Large intestine (tissue), 3 donors: ENCODE results near the gene SF3A2. TPM values are rescaled to one million over a fixed set of nuclear protein-coding genes. Genes with fewer than 3 reads are reported as not detected.

ENCODE experiments used
- DNase-seq, 2 donors: peaks; one replicate each; pipeline versions ENCODE4 v3.0.0 to v3.0.0-alpha.2; 2013
- H3K27ac ChIP-seq: one replicate; pipeline ENCODE4 v1.5.1; 2013; ENCODE audit warnings: low read length
- H3K27me3 ChIP-seq: 2 replicates; pipeline ENCODE4 v1.6.1; 2013; ENCODE audit warnings: low read length; ENCODE audit not compliant: control insufficient read depth, insufficient read depth
- H3K36me3 ChIP-seq: 2 replicates; pipeline ENCODE4 v1.6.1; 2013; ENCODE audit warnings: low read length; ENCODE audit not compliant: control insufficient read depth, insufficient read depth
- H3K4me1 ChIP-seq: one replicate; pipeline ENCODE4 v1.6.1; 2013; ENCODE audit warnings: low read length; ENCODE audit not compliant: control insufficient read depth, insufficient read depth
- H3K4me3 ChIP-seq: one replicate; pipeline ENCODE4 v1.5.1; 2013; ENCODE audit warnings: low read length
- H3K9me3 ChIP-seq: one replicate; pipeline ENCODE4 v1.6.1; 2013; ENCODE audit warnings: mild to moderate bottlenecking, low read depth, low read length, moderate library complexity; ENCODE audit not compliant: control insufficient read depth
- WGBS: methylation state at CpG from one replicate; pipeline ENCODE4 v1.1.5; 2013; ENCODE audit warnings: low lambda C conversion rate; ENCODE audit not compliant: insufficient coverage; 5-methylcytosine and 5-hydroxymethylcytosine counted together
- polyA plus RNA-seq: library from polyadenylated mRNA; unstranded; fragments of 120-200 nt; gene quantifications from one replicate; pipeline ENCODE4 v1.2.1, GENCODE V29; 2013

The SF3A2 gene
- polyA plus RNA-seq, 1 donor, result 75.2 TPM

DNA sequence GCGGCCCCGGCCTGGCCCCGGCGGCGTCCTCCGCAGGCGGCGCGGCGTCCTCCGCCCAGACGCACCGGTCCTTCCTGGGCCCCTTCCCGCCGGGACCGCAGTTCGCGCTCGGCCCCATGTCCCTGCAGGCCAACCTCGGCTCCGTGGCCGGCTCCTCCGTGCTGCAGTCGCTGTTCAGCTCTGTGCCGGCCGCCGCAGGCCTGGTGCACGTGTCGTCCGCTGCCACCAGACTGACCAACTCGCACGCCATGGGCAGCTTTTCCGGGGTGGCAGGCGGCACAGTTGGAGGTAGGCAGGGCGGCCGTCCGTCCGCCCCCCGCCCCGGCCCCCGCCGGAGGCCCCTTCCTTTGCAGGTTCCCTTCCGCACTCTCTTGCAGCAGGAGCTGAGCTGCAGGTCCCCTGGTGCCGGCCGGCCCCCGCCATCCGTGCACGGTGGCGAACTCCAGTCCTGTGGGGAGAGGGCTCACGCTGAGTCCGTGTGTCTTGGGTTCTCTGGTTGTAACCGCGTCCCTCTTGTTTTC lies 9.7 kb upstream of the SF3A2 start:
- no CpG with 5 or more reads among the region's 53 CpGs for WGBS
- no peak for DNase-seq
- H3K9me3 ChIP-seq, result no peaks in the 10 kb centered on the region
- H3K4me1 ChIP-seq, result no peaks in the 10 kb centered on the region
- H3K27ac ChIP-seq, result no peak overlapping the region
- H3K27me3 ChIP-seq, result no peaks in the 10 kb centered on the region
- H3K4me3 ChIP-seq, result no peak overlapping the region
- H3K36me3 ChIP-seq, result peaks cover 80% of the 10 kb centered on the region

DNA sequence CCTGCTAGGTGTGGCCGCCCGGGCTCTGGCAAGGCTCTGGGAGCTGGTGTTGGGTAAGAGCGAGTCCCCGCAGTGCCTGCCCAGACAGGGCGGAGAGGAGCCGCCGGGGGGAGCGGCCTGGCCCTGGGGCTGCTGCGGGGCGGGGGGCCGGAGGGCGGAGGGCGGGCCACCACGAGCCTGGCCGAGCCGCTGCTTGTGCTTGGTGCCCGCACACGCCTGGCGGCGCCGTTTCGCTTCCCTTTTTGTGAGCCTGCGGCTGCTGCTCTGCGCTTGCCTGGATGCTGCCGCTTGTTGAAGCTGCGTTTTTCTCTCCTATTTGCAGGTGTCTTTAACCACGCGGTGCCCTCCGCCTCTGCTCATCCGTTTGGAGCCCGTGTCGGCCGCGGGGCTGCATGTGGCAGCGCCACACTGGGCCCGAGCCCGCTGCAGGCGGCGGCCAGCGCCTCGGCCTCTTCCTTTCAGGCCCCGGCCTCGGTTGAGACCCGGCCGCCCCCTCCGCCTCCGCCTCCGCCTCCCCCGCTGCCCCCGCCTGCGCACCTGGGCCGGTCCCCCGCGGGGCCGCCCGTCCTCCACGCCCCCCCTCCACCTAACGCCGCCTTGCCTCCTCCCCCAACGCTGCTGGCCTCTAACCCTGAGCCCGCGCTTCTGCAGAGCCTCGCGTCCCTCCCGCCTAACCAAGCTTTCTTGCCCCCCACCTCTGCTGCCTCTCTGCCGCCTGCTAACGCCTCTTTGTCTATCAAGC lies 9.0 kb upstream of the SF3A2 start:
- no peak overlapping the region for H3K27ac ChIP-seq
- no CpG with 5 or more reads among the region's 67 CpGs for WGBS
- no peak for DNase-seq
- no peaks in the 10 kb centered on the region for H3K27me3 ChIP-seq
- no peaks in the 10 kb centered on the region for H3K4me1 ChIP-seq
- no peak overlapping the region for H3K4me3 ChIP-seq
- peaks cover 80% of the 10 kb centered on the region for H3K36me3 ChIP-seq
- H3K9me3 ChIP-seq, result no peaks in the 10 kb centered on the region

DNA sequence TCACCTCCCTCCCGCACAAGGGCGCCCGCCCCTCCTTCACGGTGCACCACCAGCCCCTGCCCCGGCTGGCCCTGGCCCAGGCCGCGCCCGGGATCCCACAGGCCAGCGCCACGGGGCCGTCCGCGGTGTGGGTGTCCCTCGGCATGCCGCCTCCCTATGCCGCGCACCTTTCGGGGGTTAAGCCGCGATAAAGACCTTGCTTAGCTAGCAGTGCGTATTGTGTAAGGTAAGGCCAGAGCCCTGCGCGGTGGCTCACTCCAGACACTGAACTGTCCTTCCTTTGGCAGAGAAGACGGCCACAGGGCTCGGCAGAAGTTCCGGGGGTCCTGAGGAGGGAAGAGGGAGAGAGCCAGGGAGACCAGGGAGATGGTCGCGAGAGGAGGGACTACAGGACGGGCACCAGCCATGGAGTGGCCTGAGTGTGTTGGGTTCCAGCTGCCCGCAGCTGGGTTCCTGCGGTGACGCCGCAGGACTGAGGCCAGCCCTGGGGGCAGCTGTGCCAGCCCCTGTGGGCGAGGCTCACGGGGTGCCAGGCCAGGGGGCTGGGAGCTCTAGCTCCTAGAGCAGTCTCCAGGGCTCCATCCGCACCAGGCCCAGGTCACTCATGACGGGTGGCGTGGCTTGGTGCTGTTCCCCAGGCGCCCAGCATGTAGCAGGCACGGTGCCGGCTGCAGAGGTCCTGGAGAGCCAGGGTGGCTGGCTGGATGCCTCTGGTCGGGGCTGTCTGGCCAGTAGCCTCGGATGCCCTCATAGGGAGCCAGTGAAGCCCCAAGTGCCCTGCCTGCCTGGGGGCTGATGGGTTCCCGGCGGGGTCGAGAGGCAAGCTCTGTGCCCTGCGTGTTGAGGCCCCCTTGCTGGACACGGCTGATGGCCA lies 8.2 kb upstream of the SF3A2 start:
- no peak overlapping the region for H3K4me3 ChIP-seq
- no peaks in the 10 kb centered on the region for H3K27me3 ChIP-seq
- peaks cover 7% of the 10 kb centered on the region for H3K4me1 ChIP-seq
- peaks cover 81% of the 10 kb centered on the region for H3K36me3 ChIP-seq
- WGBS, result no CpG with 5 or more reads among the region's 48 CpGs
- no peaks in the 10 kb centered on the region for H3K9me3 ChIP-seq
- H3K27ac ChIP-seq, result no peak overlapping the region
- no peak for DNase-seq

DNA sequence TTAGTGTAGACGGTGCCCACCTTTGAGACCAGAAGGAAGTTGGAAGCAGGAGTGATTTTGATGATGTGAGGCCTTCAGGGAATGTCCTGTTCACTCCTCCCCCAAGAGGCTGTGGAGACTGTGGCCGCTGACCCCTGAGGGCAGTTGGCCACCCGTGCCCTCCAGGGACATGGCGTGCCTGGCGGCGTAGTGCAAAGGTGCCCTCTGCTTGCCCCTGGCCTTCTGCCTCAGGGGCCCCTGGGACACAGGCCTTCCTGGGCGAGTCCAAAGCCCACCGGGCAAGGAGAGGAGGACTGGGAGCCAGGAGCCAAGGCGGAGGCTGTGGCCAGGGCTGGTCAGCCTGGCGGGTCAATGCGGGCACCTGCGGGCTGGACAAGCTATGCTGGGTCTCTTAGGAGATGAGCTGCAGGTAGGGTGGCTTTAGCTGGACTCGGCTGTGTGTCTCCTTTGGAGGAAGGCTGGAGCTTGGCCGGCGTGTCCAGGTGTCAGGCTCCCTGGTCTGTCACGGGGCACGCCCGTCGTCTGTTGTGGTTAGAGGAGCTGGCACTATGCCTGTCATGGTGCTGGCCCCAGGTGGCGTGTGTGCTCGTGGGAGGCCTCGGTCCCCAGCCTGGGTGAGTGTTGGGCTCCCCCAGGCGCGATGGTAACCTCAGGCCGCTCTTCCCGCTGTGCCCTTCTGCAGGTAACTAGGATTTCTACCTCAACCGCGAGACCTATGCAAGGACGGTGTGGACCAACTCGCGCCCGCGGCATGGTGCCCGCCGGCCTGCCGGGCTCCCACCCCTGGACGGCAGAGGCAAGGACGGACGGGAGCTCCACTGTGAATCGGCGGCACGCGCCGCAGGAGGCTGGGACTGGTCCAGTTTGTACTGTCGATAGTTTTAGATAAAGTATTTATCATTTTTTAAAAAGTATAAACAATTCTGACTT lies 7.3 kb upstream of the SF3A2 start:
- Histone ChIP-seq H3K27me3 (no peaks in the 10 kb centered on the region), H3K36me3 (peaks cover 83% of the 10 kb centered on the region), H3K4me3 (no peak overlapping the region), H3K9me3 (no peaks in the 10 kb centered on the region), H3K27ac (no peak overlapping the region), H3K4me1 (peaks cover 16% of the 10 kb centered on the region)
- DNase-seq, result no peak
- WGBS, result no CpG with 5 or more reads among the region's 45 CpGs

DNA sequence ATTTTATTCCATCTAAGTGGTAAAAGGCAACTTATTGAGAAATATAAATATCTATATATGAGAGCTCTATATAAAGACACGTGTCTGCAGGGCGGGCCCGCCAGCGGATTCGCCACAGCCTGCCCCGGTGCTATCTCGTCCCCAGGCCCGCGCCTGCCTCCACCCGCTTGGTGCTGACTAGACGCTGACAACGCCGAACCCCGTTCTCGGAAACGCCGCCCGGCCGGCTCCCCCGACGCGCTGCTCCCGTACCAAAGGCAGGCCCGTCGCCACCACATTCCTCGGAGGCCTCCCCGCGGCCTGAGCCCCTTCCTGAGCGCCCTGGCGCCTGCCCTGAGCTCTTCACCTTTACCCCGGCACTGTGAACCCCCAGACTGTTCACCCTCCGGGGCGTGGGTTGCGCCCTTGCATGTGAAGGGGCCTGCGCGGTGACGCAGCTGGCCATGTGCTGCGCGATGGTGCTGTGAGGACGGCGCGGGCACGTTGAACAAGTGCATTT lies 6.5 kb upstream of the SF3A2 start:
- Histone ChIP-seq H3K27me3 (no peaks in the 10 kb centered on the region), H3K9me3 (no peaks in the 10 kb centered on the region), H3K4me3 (no peak overlapping the region), H3K36me3 (peaks cover 78% of the 10 kb centered on the region), H3K27ac (no peak overlapping the region), H3K4me1 (peaks cover 22% of the 10 kb centered on the region)
- WGBS, result no CpG with 5 or more reads among the region's 43 CpGs
- DNase-seq, result no peak

DNA sequence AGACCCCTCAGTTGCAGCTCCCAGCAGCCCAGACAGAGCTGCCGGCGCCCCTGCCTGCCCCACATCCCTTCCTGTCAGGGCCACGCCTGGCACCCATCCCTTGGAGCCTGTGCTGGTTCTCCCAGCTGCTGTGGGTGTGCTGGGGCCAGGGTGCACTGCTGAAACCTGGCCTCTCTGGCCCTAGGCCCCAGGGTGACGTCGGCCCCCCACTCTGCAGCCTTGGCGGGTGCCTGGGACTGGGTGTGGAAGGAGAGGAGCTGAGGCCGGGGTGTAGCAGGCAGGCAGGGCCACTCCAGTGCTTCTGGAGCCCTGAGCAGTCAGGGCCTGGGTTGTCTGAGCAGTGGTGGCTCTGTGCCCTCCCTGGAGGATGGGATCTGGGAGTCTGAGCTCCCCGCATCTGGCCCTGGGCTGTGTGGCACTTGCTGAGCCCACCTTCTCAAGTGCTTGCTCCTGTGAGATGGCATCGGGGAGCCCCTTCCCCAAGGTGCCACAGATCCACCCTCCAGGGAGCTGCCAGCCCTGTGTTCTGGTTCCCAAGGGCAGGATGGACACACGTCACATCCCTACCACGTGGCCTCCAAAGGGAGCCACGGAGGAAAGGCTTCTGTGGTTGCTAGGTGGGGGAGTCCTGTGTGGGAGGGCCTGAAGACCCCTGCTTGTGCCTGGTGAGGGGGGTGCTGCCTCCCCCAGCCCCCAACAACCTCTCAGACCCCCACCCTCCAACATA lies 5.7 kb upstream of the SF3A2 start:
- no CpG with 5 or more reads among the region's 12 CpGs for WGBS
- peaks cover 70% of the 10 kb centered on the region for H3K36me3 ChIP-seq
- H3K27ac ChIP-seq, result no peak overlapping the region

DNA sequence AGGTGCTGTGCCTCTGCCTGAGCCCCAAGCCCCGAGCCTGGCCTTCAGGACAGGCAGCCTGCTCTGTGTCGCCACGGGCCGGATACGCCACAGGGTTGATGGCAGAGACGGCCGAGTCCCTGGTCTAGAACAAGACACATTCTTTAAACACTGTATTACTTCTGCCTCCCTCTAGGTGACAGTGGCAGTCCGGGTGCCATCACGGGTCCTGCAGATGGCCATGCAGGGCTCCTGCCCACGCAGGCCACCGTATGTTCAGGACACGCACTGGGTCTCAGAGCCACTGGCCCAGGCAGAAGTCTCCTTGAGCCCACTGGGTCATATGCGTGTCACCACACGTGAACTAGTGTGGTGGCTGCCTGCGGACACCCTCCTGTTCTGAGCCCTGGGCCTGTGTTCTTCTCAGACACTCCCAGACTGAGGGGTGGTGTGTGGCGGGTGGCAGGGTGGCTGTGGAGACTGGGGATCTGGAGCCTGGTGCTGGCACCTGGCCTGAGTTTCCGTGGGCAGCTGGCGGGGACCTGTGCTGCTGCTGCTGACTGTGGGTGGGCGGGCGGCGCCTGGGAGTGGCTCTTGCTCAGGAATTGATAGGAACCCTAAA lies 4.9 kb upstream of the SF3A2 start:
- H3K4me3 ChIP-seq, result no peak overlapping the region
- WGBS, result no CpG with 5 or more reads among the region's 21 CpGs
- no peak overlapping the region for H3K27ac ChIP-seq
- no peak for DNase-seq
- peaks cover 64% of the 10 kb centered on the region for H3K36me3 ChIP-seq
- no peaks in the 10 kb centered on the region for H3K9me3 ChIP-seq
- H3K4me1 ChIP-seq, result peaks cover 23% of the 10 kb centered on the region
- H3K27me3 ChIP-seq, result no peaks in the 10 kb centered on the region

More for the DNA sequence above, 5.7 kb upstream of the SF3A2 start:
- H3K4me1 ChIP-seq, result peaks cover 23% of the 10 kb centered on the region
- no peak for DNase-seq
- H3K4me3 ChIP-seq, result no peak overlapping the region
- H3K27me3 ChIP-seq, result no peaks in the 10 kb centered on the region
- no peaks in the 10 kb centered on the region for H3K9me3 ChIP-seq

DNA sequence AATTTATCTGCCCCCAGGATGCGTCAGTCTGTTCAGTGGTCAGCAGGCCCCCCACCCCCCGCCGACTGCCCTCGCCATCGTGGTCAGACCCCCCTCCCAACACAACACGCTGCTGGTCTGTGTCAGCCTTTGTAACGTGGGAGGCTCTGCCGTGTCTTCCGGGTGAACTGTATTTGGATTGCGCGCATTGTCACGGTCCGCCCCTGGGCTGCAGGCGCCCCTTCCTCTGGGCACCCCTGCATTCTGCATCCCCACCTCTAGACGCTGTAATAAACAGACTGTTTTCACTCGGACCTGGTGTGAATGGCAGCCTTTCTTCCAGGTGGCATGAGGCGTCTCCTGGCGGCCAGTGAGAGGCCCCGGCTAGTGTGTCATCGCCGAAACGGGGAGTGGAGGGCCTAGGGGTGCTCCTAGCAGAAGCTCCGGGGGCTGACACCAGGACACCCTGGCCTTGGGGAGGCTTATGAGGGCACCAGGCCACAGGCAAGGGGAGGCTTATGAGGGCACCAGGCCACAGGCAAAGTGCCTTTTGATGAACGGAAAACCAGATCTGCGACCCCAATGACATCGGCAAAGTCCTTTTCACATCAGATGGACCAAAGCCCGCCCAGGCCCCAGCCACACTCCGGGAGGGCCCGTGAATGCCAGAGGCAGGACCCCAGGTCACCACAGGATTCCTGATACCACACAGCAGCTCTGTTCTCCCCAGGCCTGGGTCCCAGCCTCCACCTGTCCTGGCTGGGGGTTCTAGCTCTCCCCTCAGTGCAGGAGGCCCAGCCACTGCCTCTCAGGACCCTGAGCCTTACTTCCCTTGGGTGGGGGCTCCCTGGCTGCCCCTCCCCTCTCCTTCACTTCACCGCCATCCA lies 4.1 kb upstream of the SF3A2 start:
- H3K27ac ChIP-seq, result no peak overlapping the region
- no CpG with 5 or more reads among the region's 30 CpGs for WGBS

More for the DNA sequence above, 4.1 kb upstream of the SF3A2 start:
- Histone ChIP-seq H3K27me3 (no peaks in the 10 kb centered on the region), H3K36me3 (peaks cover 59% of the 10 kb centered on the region), H3K4me1 (peaks cover 26% of the 10 kb centered on the region), H3K9me3 (no peaks in the 10 kb centered on the region), H3K4me3 (no peak overlapping the region)
- DNase-seq, result no peak
